GM12872 (cell line): ENCODE results near the gene RHBDD1.

Experiments used
- CTCF ChIP-seq: IDR thresholded peaks from 3 replicates; pipeline ENCODE4 v1.5.1; 2011; ENCODE audit warnings: low read depth, mild to moderate bottlenecking, low read length, moderate library complexity; ENCODE audit not compliant: insufficient read depth

Gene RHBDD1

GRCh38 chr2:226855787-226856186 is 19.9 kb downstream of the RHBDD1 start:
- no peak for TF ChIP-seq CTCF

- no peak for TF ChIP-seq CTCF
Measured at GRCh38 chr2:226860087-226860486, 24.2 kb downstream of the RHBDD1 start.

GRCh38 chr2:226862623-226863022 is 26.8 kb downstream of the RHBDD1 start:
- TF ChIP-seq CTCF: no peak

GRCh38 chr2:226865273-226865672 is 29.4 kb downstream of the RHBDD1 start:
- no peak for TF ChIP-seq CTCF

GRCh38 chr2:226865710-226866109 is 29.9 kb downstream of the RHBDD1 start:
- no peak for TF ChIP-seq CTCF

GRCh38 chr2:226868331-226869162 is 32.7 kb downstream of the RHBDD1 start:
- no peak for TF ChIP-seq CTCF

GRCh38 chr2:226869371-226869770 is 33.5 kb downstream of the RHBDD1 start:
- no peak for TF ChIP-seq CTCF
